ENCODE measurements around the gene IPO4.

IPO4 gene

GRCh38 chr14:24198814-24199524 lies 10.4 kb upstream of the IPO4 start:
- Histone ChIP-seq H3K18ac (ENCODE audit: low read length) (no peak overlapping the region), H2BK5ac (ENCODE audit: low read depth, low read length, poor library complexity) (no peak overlapping the region), H2AFZ (ENCODE audit: insufficient read depth, low read length, poor library complexity) (no peak overlapping the region), H2BK120ac (ENCODE audit: insufficient read depth, low read length, poor library complexity) (no peak overlapping the region), H4K8ac (ENCODE audit: low read depth, low read length) (no peak overlapping the region), H2AK5ac (ENCODE audit: low read length) (no peak overlapping the region), H3K79me1 (ENCODE audit: low read length) (peaks cover 12% of the 10 kb centered on the region), H3K36me3 (ENCODE audit: control insufficient read depth in 1 of 2, insufficient read depth in 2 of 2, low read length in 2 of 2) (peaks cover 0 to 6% of the 10 kb centered on the region in 2 experiments), H3K14ac (ENCODE audit: low read length) (no peak overlapping the region), H3K23ac (ENCODE audit: low read length) (no peak overlapping the region), H3K27ac (ENCODE audit: low read depth, low read length) (no peak overlapping the region), H3K9me3 (ENCODE audit: insufficient read depth, low read depth, low read length) (peaks cover 3% of the 10 kb centered on the region), H3K9ac (ENCODE audit: low read length) (no peak overlapping the region), H3K4ac (ENCODE audit: low read depth, low read length) (no peak overlapping the region), H3K27me3 (ENCODE audit: insufficient read depth, low read length) (no peaks in the 10 kb centered on the region), H4K91ac (ENCODE audit: low read depth, low read length) (no peak overlapping the region), H3K4me1 (ENCODE audit: control insufficient read depth in 1 of 2, insufficient read depth in 2 of 2, low read length in 2 of 2) (peaks cover 6 to 8% of the 10 kb centered on the region in 2 experiments), H2BK12ac (ENCODE audit: low read length) (no peak overlapping the region), H3K4me3 (ENCODE audit: low read depth, low read length) (no peak overlapping the region), H3K79me2 (ENCODE audit: control insufficient read depth, insufficient read depth, low read length, poor library complexity) (peaks cover 11% of the 10 kb centered on the region), H3K4me2 (ENCODE audit: low read length) (no peak overlapping the region), H4K12ac (ENCODE audit: low read depth, low read length) (no peak overlapping the region)
- DNase-seq, result no peak
- WGBS (ENCODE audit: extremely low coverage, insufficient coverage, insufficient read length), result no CpG with 5 or more reads among the region's 7 CpGs

- Histone ChIP-seq H2AFZ (ENCODE audit: insufficient read depth, low read length, poor library complexity) (no peak overlapping the region), H3K36me3 (ENCODE audit: control insufficient read depth in 1 of 2, insufficient read depth in 2 of 2, low read length in 2 of 2) (peaks cover 9 to 18% of the 10 kb centered on the region in 2 experiments), H3K79me1 (ENCODE audit: low read length) (peaks cover 12% of the 10 kb centered on the region), H3K9me3 (ENCODE audit: insufficient read depth, low read depth, low read length) (peaks cover 4% of the 10 kb centered on the region), H3K14ac (ENCODE audit: low read length) (no peak overlapping the region), H3K79me2 (ENCODE audit: control insufficient read depth, insufficient read depth, low read length, poor library complexity) (peaks cover 11% of the 10 kb centered on the region), H2AK5ac (ENCODE audit: low read length) (no peak overlapping the region), H2BK5ac (ENCODE audit: low read depth, low read length, poor library complexity) (no peak overlapping the region), H2BK120ac (ENCODE audit: insufficient read depth, low read length, poor library complexity) (no peak overlapping the region), H3K18ac (ENCODE audit: low read length) (no peak overlapping the region), H2BK12ac (ENCODE audit: low read length) (no peak overlapping the region), H4K12ac (ENCODE audit: low read depth, low read length) (no peak overlapping the region), H3K23ac (ENCODE audit: low read length) (no peak overlapping the region), H3K27ac (ENCODE audit: low read depth, low read length) (no peak overlapping the region), H3K4me2 (ENCODE audit: low read length) (no peak overlapping the region), H3K4me3 (ENCODE audit: low read depth, low read length) (no peak overlapping the region), H4K8ac (ENCODE audit: low read depth, low read length) (no peak overlapping the region), H4K91ac (ENCODE audit: low read depth, low read length) (no peak overlapping the region), H3K9ac (ENCODE audit: low read length) (no peak overlapping the region), H3K4me1 (ENCODE audit: control insufficient read depth in 1 of 2, insufficient read depth in 2 of 2, low read length in 2 of 2) (peaks cover 6 to 8% of the 10 kb centered on the region in 2 experiments), H3K4ac (ENCODE audit: low read depth, low read length) (no peak overlapping the region), H3K27me3 (ENCODE audit: insufficient read depth, low read length) (no peaks in the 10 kb centered on the region)
- no peak for DNase-seq
- no CpG with 5 or more reads among the region's 2 CpGs for WGBS (ENCODE audit: extremely low coverage, insufficient coverage, insufficient read length)
Observed at GRCh38 chr14:24197056-24197450, 8.4 kb upstream of the IPO4 start.

GRCh38 chr14:24196071-24197055 lies 7.7 kb upstream of the IPO4 start:
- Histone ChIP-seq H3K23ac (ENCODE audit: low read length) (no peak overlapping the region), H3K4ac (ENCODE audit: low read depth, low read length) (peak overlapping the region; percentile 77), H3K4me2 (ENCODE audit: low read length) (peak overlapping the region; percentile 88), H3K14ac (ENCODE audit: low read length) (peak overlapping the region; percentile 88), H2BK120ac (ENCODE audit: insufficient read depth, low read length, poor library complexity) (peak overlapping the region; percentile 48), H3K79me2 (ENCODE audit: control insufficient read depth, insufficient read depth, low read length, poor library complexity) (peaks cover 11% of the 10 kb centered on the region), H2BK5ac (ENCODE audit: low read depth, low read length, poor library complexity) (peak overlapping the region; percentile 60), H3K9me3 (ENCODE audit: insufficient read depth, low read depth, low read length) (peaks cover 1% of the 10 kb centered on the region), H3K36me3 (ENCODE audit: control insufficient read depth in 1 of 2, insufficient read depth in 2 of 2, low read length in 2 of 2) (peaks cover 14 to 18% of the 10 kb centered on the region in 2 experiments), H3K9ac (ENCODE audit: low read length) (peak overlapping the region; percentile 71), H3K27ac (ENCODE audit: low read depth, low read length) (peak overlapping the region; percentile 83), H3K4me1 (ENCODE audit: control insufficient read depth in 1 of 2, insufficient read depth in 2 of 2, low read length in 2 of 2) (peaks cover 6 to 8% of the 10 kb centered on the region in 2 experiments), H2AFZ (ENCODE audit: insufficient read depth, low read length, poor library complexity) (peak overlapping the region; percentile 90), H4K8ac (ENCODE audit: low read depth, low read length) (peak overlapping the region; percentile 89), H2BK12ac (ENCODE audit: low read length) (no peak overlapping the region), H3K18ac (ENCODE audit: low read length) (peak overlapping the region; percentile 54), H3K4me3 (ENCODE audit: low read depth, low read length) (peak overlapping the region; percentile 75), H4K91ac (ENCODE audit: low read depth, low read length) (peak overlapping the region; percentile 82), H3K27me3 (ENCODE audit: insufficient read depth, low read length) (no peaks in the 10 kb centered on the region), H3K79me1 (ENCODE audit: low read length) (peaks cover 12% of the 10 kb centered on the region), H4K12ac (ENCODE audit: low read depth, low read length) (peak overlapping the region; percentile 83), H2AK5ac (ENCODE audit: low read length) (peak overlapping the region; percentile 31)
- WGBS (ENCODE audit: extremely low coverage, insufficient coverage, insufficient read length), result no CpG with 5 or more reads among the region's 33 CpGs
- peak; percentile 18 to 56 for DNase-seq

Data from trophoblast cell (in vitro differentiated cells and primary cell).